Kasumi-1 (cell line): ENCODE results near the gene IFT25.
"Not testable (repeated sequence)": the region's sequence is repeated elsewhere in the genome, so short reads cannot be mapped to it uniquely, and the experiment has no call there.

Experiments used
- DNase-seq, 2 experiments: peaks; one replicate each; lab custom pipeline; 2025; lab: John Stamatoyannopoulos, UW

IFT25 gene

DNA sequence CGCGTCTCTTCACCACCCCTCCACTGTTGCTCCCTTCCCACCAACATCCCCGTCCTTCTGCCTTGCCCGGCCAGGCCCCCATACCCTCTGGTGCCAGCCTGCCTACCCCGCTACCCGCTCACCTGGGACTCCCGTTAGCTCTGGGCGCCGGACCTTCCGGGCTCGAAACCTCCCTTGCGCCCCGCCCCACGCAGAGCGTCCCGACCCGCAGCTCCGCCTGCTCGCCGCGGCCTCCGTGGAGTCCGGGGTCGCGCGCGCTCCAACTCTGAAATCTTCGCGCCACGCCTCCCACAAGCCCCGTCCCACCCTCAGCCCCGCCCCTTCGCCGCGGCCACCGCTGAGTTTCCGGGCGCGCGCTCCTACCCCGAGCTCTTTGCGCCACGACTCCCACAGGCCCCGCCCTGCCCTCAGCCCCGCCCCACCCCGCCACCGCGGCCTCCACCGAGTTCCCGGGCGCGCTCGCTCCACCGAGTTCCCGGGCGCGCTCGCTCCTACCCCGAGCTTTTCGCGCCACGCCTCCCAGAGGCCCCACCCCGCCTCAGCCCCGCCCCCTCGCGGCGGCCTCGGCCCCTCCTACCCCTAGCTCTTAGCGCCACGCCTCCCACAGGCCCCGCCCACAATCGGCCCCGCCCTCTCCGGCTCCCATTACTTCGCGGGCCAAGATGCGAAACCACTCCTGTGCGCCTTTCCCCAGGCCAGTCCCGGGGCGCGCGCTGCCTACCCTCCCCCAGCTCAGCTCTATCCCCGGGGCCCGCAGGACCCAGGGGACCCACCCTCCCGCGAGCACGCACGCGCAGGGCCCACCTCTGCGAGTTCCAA lies at the start of gene IFT25:
TSS of gene IFT25 (minus strand) at position 267 of the 819 bp plus-strand sequence. CDS start 5,617 bp downstream, outside the sequence.
- peak; percentile 76 to 86 for DNase-seq

DNA sequence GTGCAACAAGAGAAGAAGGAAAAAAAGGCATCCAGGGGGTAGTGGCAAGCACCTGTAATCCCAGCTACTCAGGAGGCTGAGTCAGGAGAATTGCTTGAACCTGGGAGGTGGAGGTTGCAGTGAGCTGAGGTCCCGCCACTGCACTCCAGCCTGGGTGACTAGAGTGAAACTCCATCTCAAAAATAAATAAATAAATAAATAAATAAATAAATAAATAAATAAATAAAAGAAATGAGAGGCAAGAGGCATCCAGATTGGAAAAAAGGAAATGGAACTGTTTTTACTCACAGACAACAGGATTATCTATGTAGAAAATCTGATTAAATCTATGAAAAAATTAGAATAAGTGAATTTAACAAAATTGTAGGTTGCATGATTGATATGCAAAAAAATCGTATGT lies 49.0 kb upstream of the IFT25 start:
- DNase-seq, result not testable (repeated sequence)

DNA sequence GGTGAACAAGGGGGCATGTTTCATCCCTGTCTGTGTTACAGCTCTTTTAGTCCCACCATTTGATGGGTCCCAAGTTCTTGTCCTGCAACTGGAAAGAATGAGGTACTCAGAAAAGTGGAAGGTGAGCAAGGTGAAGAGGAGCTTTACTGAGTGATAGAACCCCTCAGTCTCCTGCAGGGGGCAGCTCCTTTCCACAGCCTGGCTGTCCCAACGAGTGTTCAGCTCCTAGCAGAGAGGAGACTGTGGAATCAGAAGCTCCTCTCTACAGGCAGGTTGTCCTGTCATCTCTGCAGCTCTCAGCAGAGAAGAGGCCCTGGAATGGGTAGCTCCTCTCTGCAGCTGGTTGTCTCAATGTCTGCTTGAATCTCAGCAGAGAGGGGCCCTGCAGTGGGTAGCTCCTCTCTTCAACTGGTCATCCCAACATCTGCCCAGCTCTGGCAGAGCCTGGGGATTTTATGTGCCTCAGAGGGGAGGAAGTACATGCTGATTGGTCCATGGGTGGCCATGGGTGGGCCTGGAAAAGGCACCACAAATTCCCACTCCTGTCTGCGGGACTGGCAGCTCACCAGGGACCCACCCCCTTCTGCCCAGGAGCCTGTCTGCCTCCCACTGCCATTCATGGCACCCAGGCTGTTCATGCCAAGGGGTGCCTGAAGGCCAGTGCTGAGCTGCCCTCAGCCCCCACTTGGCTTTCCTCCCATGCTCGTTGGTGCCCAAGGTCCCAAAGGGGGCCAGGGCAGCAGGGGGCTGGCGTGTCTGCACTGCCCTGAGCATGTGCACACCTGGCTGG lies 46.8 kb upstream of the IFT25 start:
- DNase-seq, result no peak

DNA sequence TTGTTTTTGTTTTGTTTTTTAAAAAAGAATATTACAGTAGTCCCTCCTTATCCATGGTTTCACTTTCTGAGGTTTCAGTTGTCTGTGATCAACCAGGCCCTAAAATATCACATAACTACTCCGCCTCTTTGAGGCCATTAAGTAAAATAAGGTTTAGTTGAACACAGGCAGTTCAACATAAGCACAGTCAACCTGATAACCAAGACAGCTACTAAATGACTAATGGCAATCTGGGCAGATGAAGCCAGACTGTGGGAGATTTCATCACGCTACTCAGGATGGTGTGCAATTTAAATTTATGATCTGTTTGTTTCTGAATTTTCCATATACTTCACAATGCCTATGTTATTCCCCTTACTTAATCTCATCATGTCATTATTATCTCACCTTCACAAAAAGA lies 42.4 kb upstream of the IFT25 start:
- no peak for DNase-seq

DNA sequence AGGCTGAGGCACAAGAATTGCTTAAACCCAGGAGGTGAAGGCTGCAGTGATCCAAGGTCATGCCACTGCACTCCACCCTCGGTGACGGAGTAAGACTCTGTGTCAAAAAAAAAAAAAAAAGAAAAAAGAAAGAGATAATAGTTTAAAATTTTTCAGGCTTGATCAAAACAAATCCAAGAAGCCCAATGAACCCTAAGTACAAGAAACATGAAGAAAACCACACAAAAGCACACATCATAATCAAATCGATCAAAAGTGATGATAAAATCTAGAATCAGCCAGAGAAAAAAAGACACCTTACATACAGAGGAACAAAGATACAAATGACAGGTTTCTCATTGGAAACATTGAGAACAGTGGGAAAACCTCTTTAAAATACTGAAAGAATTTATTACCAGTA lies 41.0 kb upstream of the IFT25 start:
- DNase-seq, result no peak

DNA sequence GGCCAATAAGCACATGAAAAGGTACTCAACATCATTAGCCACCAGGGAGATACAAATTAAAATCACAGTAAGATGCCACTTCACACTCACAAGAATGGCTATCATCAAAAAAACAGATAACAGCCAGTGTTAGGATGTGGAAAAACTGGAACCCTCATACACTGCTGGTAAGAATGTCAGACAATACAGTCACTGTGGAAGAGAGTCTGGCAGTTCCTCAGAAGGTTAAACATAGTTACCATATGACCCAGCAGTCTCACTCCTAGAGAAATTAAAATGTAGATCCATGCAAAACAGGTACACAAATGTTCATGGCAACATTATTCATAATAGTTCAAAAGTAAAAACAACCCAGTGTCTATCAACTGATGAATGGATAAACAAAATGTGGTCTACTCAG lies 39.2 kb upstream of the IFT25 start:
- no peak for DNase-seq

DNA sequence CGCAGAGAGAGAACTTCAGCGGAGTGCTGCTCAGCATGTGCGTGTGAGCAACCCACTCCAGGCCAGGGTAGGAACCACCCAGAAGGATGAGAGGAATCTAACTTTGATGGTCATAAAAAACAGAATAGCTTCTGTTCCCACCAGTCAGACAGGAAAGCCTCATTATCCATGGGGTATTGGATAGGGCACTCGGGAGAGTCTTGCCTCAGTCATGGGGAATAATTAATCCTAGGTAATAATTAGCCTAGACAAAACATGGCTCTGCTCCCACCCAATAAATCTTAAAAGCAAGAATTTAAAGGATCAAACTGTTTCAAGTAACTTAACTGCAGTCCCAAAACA lies 37.2 kb upstream of the IFT25 start:
- no peak for DNase-seq

DNA sequence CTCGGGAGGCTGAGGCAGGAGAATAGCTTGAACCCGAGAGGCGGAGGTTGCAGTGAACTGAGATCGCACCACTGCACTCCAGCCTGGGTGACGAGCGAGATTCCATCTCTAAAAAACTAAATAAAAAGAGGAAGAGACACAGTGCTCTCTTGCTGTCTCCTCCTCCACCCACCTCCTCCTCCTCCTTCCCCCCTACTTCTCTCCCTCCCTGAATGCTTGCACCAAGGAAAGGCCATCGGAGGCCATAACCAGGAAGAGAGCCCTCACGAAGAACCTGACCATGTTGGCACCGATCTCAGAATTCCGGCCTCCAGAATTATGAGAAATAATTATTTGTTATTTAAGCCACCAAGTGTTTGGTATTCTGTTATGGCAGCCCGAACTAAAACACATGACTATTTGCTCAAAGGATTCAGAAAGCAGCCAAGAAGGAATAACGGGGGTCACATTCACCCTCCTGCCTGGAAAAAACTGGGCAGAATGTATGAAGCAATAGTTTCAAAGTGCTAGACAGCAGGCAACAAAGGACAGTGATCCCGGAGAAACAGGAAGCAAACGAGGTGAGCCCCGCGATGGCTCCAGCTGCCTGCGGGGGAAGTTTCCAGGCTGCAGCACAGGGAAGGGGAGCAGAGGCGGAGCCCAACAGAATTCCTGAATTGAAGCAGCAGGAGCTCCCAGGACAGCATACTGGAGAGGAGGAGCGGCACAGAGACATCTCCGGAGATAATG lies 36.7 kb upstream of the IFT25 start:
- peak; percentile 43 to 53 for DNase-seq

DNA sequence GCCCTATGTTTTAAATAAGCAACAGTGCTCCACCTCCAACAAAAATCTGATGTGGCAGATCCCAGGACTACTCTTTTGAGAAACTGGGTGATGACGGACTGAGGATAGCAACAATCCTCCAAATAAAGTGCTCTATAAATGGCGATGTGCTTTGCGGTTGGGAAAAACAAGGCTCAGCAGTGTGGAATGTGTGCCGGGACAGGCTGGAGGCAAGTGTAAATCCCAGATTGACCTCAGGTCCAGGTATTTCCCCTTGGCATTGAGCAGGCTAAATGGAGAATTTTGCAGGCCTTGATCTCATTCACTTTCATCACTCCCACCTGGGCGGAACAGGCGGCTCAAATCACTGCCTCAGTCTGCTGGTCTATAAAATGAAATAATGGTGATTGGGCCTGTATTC lies 35.7 kb upstream of the IFT25 start:
- no peak for DNase-seq

DNA sequence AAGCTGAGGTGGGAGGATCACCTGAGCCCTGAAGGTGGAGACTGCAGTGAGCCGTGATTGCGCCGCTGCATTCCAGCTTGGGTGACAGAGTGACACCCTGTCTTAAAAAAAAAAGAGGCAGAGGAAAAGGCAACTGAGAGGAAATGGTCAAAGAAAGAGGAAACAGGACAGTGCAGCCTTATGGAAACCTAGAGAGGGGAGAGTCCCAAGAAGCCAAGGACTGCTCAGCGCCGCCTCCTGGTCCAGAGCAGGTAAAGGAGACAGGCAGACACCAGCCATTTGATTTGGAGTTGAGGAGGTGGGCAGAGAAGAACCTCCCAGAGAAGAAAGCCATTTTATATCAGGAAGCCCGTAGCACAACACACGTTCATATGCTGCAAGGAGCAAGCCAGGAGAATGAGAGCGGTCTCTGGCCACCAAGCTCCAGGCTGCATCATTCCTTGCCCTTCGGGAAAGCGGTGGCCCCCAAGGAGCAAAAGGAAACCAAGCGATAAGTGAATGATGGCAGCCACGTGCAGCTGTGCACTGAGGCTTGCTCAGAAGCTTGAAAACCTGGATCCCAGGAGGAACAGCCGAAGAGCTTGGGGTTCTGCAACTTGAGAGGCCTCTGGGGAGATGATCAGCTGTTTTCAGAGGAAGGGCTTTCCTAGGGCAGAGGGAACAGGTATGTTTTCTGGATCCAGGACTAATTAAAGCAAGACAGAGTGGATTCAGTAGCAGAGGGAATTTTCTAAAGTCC lies 34.4 kb upstream of the IFT25 start:
- DNase-seq, result no peak

DNA sequence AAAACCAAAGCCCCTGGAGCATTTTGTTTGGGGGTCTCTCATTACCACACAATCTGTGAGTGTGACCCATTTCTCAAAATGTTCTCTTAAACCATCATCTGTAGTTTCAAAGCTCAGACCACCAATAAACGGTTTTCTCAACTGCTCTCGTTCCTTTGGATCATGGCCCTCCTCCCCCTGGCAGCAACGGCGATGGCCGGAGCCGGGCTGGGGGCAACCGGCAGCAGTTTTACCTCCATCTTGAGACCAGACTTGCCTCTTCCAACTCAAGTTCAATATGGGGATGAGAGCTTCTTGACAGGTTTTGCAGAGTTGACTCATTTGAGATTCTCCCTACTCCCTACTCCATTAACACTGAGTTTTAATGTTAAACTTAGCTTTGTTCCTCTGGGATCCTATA lies 30.4 kb upstream of the IFT25 start:
- no peak for DNase-seq

DNA sequence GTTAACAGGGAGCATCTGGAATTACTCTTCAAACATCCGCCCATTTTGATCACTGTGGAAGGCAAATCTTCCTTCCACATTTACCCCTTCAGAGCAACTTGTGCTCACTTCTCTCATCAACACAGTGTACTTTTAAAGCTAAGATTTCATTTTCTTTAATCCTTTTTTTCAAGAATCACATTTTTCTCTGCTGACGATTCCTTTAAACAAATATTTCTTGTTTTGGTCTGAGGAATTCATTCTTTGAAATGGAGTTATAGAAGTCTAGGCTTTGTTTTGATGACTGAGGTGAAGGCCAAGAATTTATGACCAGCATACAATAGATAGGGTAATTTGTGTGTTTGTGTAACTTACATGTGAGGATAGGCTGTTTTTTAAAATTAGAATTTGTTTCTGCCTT lies 26.2 kb upstream of the IFT25 start:
- no peak for DNase-seq

DNA sequence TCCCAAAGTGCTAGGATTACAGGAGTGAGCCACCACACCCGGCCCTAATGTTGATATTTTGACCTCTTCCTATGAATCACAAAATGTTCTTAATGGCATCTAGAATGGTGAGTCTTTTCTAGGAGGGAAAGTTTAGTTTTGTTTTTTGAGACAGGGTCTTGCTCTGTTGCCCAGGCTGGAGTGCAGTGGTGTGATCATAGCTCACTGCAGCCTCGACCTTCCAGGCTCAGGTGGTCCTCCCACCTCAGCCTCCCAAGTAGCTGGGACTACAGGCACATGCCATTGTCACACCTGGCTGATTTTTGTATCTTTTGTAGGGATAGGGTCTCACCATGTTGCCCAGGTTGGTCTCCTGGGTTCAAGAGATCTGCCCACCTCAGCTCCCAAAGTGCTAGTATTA lies 23.8 kb upstream of the IFT25 start:
- not testable (repeated sequence) for DNase-seq

DNA sequence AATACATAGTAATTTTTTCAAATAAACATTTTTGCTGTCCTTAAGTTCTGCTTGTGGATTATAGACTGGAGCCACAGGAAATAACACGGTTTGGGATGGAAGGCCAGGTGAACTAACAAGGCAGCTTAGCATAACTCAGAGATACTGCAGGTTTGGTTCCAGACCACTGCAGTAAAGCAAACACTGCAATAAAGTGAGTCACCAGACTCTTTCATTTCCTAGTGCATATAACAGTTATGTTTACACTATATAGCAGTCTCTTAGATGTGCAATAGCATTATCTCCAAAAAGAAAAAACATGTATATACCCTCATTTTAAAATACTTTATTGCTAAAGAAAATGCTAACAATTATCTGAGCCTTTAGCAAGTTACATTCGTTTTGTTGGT lies 22.6 kb upstream of the IFT25 start:
- DNase-seq, result no peak

DNA sequence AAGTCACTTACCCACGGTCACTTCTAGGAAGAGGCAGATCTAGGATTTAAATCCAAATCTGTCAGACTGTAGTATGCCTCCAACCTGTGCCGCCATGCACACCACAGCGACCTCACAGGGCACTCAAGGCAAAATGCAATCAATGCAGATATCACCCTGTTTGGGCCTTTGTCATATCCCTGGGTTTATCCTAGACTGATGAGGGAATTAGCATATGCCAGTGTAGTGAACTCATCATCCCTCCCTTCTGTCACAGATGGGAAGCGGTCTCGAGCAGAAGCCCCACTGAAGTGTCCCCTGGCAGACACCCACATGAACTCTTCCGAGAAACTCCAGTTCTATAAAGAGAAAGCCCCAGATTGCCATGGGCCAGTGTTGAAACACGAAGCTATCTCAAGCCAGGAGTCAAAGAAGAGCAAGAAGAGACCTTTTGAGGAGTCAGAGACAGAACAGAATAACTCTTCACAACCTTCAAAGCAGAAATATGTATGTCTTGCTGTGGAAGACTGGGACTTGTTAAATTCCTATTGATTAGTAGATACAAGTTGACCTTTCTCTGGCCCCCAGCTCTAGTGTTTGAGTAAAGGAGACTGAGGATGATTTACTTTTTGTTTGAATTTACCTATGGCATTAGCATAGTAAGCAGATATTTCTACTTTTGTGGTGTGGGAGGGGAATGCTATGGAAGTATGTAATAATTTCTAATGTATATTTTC lies 22.1 kb upstream of the IFT25 start:
- no peak for DNase-seq

DNA sequence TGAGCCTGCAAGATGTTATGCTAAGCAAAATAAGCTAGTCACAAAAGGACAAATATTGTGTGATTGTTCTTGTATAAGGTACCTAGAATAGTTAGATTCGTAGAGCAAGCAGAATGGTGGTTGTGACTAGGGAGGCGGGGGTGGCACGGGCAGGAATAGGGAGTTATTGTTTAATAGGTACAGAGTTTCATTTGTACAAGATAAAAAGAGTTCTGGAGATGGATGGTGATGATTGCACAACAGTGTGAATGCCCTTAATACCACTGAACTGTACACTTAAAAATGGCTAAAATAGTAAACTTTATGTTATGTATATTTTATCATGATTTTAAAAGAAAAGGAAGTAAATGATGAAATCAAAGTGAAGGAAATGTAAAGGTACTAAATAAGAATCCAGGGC lies 21.3 kb upstream of the IFT25 start:
- DNase-seq, result no peak

DNA sequence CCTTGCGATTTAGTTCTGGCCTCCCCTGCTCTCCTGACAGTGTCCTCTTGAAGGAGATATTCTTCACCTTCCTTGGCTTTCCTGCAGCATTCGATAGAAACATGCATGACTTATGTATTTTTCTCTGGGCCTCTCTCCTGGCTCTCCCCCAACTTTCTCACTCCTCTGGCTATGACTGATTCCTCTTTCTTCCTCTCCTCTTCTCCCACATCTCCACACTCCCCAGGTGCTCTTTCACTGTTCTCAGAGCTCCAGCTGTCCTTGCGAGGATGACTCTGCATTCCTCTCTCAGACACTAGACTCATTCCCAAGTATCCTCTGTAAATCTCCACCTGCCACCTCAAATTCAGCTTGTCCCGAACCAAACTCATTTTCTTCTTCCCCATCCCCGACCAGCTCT lies 18.6 kb upstream of the IFT25 start:
- no peak for DNase-seq

DNA sequence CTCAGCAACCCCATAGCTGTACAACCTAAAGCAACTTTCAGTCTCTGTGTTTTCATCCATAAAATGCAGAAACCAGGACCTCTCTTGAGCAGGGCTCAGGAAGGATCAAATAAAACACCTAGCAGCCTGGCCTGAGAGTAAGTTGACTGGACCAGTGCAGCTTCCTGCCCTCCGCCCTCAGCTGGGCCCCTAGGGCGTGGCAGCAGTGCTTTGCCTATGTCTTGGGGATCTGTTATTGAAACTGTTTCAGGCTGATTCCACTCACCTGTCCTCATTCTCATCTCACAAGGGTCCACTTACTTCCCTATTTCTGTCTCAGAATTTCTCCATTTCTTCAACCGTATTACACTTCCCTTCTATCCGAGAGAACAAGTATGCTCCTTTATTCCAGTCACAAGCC lies 18.0 kb upstream of the IFT25 start:
- peak in 1 of 2 experiments; percentile 6 for DNase-seq

DNA sequence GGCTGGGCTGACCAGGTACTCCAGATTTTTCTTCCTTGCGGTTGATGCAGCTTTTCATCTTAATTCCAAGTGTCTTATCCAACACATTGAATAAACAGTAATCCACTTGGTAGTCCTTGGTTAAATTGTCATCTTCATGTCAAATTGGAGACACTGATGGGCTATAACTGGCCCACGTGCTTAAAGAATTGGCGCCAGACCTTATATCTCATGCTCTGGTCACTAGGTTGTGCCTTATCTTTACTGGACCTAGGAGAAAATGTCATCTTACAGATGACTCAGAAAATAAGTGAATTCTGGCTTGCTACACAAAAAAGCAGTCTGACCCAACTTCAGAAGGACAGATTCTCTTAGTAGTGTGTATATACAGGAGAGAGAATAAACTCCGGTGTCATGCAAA lies 16.9 kb upstream of the IFT25 start:
- no peak for DNase-seq

DNA sequence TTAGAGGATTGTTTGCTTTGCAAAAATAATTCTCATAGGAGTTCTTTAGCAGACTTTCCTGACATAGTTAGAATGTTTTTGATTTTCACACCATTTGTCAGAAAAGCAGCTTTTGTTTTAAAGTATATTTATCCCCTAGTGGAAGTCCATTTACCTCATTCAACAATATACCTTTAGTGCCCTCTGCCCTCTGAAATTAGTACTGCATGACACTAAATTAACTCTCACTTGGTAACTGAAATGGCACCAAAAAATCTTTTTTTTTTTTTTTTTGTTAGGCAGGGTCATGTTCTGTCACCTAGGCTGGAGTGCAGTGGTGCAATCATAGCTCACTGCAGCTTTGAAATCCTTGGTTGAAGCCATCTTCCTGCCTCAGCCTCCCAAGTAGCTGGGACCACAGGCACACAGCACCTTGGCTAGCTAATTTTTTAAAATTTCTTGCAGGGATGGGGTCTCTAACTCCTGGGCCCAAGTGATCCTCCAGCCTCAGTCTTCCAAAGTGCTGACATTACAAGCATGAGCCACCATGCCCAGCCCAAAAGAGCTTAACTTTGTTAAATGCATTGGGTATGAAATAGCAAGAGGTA lies 14.3 kb upstream of the IFT25 start:
- DNase-seq, result peak; percentile 74 to 80

DNA sequence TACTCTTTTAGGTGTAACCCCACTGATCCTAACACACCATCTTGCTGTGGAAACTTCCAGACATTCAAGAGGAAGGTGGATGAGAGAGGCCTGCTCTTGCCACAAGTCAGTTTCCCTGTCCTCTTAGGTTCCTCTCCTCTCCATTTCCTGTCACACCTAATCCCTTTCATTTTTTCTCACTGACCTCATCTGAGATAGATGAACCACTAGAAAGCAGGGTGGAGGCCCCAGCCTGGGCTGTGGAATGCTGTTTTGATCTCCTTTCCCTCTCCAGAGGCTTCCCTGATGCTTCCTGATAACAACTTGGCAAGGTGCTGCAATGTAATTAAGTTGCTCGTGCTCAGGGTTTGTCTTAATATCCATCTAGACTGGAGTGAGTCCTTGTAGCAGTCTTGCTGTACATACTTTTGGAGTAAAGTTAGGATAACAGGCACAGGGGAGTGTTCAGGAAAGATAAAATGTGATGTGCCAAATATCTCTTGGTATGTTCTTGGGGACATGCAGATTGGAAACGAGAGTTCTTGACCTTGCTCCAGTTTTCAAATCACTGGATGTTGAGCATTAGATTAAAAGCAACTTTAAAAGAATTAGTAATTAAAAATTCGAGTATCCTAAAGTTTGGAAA lies 11.8 kb upstream of the IFT25 start:
- no peak for DNase-seq
